Choroid plexus epithelial cell (primary cell): ENCODE results near the gene LIX1L.

Experiments used
- DNase-seq: peaks from one replicate; pipeline ENCODE4 v3.0.0-alpha.2; 2010; ENCODE audit warnings: low read depth
- H3K4me3 ChIP-seq: 2 replicates; pipeline ENCODE4 v1.5.1; 2011; ENCODE audit warnings: low read depth, mild to moderate bottlenecking, control low read depth, low read length, moderate library complexity
- CTCF ChIP-seq: conservative IDR thresholded peaks from 2 replicates; pipeline ENCODE4 v1.5.1; 2011; ENCODE audit warnings: low read depth, mild to moderate bottlenecking, control low read depth, inconsistent platforms, low read length, moderate library complexity

The LIX1L gene

GRCh38 chr1:145972580-145972979, 14.8 kb upstream of the LIX1L start:
- H3K4me3 ChIP-seq: no peak overlapping the region
- DNase-seq: no peak
- TF ChIP-seq CTCF: no peak

- no peak for DNase-seq
- no peak overlapping the region for H3K4me3 ChIP-seq
- TF ChIP-seq CTCF: no peak
Measured at GRCh38 chr1:145967288-145967687, 9.5 kb upstream of the LIX1L start.

GRCh38 chr1:145965119-145965744, 7.4 kb upstream of the LIX1L start:
- DNase-seq: no peak
- peak overlapping the region; percentile 88 for H3K4me3 ChIP-seq
- no peak for TF ChIP-seq CTCF

- peak; percentile 14 for TF ChIP-seq CTCF
- DNase-seq: peak; percentile 95
- peak within 1 kb of the TSS; percentile 88 for H3K4me3 ChIP-seq
Measured at GRCh38 chr1:145964328-145965118, 6.7 kb upstream of the LIX1L start, which contains the start of the genes ANKRD34A and POLR3GL. ANKRD34A (minus strand) TSS chr1:145964575; CDS start chr1:145961759, 2,816 bp downstream. POLR3GL (plus strand) TSS chr1:145964690; CDS start chr1:145974866, 10,176 bp downstream.

- no peak for TF ChIP-seq CTCF
- H3K4me3 ChIP-seq: peak overlapping the region; percentile 88
- DNase-seq: peak; percentile 56
Measured at GRCh38 chr1:145963265-145964019, 5.6 kb upstream of the LIX1L start.

GRCh38 chr1:145962157-145963102, 4.6 kb upstream of the LIX1L start:
- no peak for DNase-seq
- H3K4me3 ChIP-seq: peak overlapping the region; percentile 74
- TF ChIP-seq CTCF: no peak
